GM19455 (cell line): ENCODE results near the gene CENPT.
A peak's percentile ranks its signal among the peaks of the same experiment; 100 is the strongest.

Experiments
- ATAC-seq: cut with Tn5 transposase; IDR thresholded peaks from one replicate; pipeline ENCODE4 v1.9.1; 2021; ENCODE audit not compliant: unreplicated experiment

Gene CENPT, protein sequence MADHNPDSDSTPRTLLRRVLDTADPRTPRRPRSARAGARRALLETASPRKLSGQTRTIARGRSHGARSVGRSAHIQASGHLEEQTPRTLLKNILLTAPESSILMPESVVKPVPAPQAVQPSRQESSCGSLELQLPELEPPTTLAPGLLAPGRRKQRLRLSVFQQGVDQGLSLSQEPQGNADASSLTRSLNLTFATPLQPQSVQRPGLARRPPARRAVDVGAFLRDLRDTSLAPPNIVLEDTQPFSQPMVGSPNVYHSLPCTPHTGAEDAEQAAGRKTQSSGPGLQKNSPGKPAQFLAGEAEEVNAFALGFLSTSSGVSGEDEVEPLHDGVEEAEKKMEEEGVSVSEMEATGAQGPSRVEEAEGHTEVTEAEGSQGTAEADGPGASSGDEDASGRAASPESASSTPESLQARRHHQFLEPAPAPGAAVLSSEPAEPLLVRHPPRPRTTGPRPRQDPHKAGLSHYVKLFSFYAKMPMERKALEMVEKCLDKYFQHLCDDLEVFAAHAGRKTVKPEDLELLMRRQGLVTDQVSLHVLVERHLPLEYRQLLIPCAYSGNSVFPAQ

DNA sequence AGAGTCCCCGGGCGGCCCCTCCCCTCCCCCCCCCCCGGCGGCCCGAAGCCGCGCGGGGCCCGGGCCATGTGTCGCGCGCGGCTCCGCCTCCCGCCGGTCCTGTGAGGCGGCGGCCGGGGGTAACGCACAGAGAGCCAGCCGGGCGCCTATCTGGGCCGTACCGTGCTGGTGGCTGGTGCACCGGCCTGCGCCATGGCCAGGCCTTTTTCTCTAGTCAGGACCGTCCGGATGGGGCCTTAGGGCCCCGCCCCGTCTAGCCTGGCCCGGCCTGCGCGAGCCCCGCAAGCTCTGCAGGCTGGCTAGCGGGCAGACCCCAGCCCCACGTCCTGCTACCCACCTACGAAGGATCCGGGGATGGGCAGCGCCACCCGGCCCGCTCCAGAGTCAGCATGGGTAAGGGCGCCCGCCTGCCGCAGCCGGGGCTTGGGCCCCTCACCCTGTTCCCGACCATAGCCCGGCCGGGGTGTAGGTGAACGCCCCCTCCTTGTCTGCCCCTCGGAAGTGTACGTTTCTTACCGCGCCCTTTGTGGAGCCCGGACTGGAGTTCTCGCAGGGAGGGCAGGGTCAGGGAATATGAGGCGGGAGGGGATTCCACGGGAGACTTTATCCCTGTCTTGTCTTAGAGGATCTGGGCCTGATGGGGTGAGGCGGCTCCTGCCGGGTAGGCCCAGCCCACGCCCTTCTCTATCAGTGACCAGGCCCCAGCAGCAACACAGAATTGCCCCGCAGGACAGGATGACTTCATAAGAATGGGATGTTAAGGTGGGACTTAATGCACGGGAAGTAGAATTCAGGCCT, at the start of gene CENPT:
Gene CENPT (minus strand): TSS at position 630 of the 798 bp plus-strand sequence. CDS start 13,834 bp downstream, outside the sequence.
- peak; percentile 35 for ATAC-seq

DNA sequence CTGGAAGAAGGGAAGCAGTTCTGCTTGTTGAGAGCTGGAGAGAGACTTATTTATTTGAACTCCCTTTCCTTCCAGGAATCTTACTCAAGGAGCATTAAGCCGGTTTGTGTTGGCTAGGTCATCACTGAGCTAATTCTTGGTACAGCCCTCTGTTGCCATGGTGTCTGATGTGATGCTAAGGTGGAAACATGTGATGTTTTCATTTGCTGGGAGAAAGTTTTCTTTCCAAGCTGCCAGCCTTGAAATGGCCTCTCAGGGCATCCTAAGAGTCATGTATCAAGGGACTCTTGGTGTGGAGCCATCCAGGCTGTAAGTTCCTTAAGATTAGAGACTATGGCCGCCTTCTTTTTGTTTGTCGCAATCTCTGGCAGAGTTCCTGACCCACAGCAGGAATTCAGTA, 49.7 kb upstream of the CENPT start:
- ATAC-seq: no peak

DNA sequence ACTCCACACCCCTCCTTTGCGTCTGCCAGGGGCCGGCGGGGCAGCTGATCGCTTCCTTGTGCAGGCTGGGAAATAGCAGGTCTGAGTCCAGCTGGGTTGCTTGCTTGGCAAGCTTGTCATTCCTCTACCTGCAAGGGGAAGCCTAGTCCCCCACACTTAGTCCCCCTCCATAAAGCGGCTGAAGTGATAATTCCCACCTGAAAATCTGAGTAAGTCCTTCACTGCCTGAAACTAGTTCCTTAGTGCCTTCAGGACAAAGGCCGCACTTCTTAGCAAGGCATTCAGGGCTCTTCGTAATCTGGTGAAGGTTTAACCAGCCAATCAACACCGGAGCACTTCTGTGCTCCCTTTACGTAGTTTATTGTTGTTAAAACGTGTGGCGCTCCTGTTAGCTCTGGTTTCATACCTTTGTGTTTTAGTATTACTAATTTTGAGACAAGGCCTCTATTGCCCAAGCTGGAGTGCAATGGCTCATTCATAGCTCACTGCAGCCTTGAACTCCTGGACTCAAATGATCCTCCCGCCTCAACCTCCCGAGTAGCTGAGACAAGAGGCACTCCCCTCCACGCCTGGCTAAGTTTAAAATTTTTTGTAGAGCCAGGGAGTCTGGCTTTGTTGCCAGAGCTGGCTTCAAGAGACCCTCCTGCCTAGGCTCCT, 46.4 kb upstream of the CENPT start:
- no peak for ATAC-seq

DNA sequence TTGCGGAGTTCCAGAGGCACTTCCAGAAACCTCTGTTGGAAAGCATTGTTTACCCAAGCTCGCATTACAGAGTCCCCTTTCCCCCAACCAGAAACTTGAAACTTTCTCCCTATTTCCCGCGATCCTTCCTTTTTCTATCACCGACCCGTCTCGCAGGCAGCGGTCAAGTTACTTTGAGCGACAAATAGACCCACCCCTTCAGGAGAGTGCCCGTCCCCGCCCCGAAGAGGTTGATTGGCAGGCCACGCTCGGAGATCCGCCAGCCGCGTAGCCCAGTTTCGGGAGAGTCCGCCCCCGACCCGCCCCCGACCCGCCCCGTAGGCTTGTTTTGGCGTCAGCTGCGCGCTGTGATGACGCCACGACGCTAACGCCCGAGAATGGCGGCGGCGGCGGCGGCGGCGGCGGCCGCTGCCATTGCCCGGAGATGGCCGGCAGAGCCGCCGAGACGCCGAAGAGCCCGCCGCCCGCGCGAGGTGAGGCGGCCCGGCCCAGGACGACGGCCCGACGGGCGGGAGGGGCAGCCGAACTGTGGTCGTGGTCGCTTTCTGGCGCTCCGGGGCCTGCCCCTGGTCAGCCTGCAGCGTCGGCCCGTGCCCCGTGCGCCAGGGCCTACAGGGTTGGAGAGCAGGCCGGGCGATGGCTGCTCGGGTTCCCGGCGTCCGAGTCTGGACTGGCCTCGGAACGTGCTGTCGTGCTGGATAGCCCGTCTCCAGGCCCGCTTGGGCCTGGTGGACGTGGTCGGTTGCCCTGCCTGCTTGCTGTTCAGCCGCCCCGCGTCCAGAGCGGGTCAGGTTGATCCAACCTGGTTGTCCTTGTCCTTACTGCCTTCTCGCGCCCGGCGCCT, 45.6 kb upstream of the CENPT start, which contains the start of gene PSKH1:
Gene PSKH1 (plus strand): TSS at position 356 of the 844 bp plus-strand sequence. CDS start 15,496 bp downstream, outside the sequence.
- ATAC-seq: peak; percentile 78

DNA sequence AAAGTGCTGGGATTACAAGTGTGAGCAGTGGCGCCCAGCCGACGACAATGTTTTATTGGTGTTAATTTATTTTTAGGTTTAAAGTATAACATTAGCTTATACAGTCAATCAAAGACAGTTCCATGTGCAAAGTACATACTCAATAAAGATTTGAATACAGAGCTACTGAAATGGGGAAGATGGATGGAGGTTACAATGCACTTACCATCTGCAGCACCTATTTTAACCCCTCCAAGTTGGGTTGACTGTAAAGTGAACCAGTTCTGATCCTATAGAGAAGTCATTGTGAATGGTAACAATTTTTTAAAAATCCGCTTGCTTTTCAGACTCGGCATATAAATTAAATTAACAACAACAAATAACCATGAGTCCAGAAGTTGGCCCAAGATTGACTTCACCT, 44.9 kb upstream of the CENPT start:
- ATAC-seq: no peak

DNA sequence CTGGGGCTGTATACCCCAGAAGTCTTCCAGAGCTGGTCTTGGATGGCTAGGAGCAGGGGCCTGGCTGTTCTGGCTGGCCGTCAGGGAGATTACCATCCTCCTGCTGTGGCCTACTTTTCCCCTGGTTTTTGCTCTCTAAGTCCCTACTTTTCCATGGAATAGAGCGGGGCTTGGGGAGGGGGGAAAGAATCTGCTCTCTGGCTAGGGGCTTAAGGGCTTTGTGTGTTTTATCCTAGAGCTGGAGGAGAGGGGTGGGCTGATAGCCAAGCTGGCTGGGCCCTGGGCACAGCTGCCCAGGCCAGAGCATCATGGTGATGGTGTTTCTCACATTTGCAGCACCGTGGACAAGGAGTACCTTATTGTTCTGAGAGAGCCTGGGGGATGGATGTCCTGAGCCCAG, 40.8 kb upstream of the CENPT start:
- no peak for ATAC-seq

DNA sequence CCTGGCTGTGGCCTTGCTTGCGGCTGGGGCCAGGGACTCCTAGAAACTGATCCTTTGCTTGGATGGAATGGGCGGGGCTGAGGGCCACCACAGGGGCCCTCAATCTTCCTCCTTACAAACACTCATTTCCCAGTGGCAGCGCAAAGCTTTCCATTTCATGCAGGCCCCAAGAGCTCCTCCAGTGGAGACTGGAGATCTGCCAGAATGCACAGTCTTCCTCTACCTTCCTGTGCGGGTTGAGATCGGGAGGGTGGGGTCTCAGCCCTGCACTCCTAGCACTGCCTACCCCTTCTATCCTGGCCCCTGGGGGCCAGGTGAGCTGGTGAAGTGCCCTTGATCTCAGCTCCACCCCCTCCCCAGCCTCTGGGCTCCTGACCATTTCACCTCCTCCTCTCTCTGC, 38.9 kb upstream of the CENPT start:
- no peak for ATAC-seq

DNA sequence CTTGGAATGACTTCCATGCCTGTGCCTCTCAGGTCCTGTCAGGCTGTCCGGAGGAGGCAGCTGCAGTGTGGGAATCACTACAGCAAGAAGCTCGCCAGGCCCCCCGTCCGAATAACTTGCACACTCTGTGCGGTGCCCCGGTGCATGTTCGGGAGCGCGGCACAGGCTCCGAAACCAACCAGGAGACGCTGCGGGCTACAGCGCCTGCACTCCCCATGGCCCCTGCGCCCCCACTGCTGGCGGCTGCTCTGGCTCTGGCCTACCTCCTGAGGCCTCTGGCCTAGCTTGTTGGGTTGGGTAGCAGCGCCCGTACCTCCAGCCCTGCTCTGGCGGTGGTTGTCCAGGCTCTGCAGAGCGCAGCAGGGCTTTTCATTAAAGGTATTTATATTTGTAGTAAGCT, 38.5 kb upstream of the CENPT start:
- no peak for ATAC-seq

DNA sequence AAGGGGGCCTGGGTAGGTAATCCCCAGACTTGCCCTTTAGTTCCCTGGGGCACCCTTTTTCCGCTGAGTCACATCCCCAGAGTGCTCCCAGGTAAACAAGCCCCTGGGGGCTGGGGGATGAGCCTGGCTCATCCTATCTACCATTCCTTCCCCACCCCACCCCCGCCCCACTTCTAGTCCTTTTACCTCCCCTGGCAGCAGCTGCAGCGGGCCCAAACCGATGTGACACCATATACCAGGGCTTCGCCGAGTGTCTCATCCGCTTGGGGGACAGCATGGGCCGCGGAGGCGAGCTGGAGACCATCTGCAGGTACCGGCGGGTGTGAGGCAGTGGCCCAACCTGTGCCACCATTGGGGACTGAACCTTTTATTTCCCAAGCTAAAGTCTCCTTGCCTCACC, 38.1 kb upstream of the CENPT start:
- ATAC-seq: no peak

DNA sequence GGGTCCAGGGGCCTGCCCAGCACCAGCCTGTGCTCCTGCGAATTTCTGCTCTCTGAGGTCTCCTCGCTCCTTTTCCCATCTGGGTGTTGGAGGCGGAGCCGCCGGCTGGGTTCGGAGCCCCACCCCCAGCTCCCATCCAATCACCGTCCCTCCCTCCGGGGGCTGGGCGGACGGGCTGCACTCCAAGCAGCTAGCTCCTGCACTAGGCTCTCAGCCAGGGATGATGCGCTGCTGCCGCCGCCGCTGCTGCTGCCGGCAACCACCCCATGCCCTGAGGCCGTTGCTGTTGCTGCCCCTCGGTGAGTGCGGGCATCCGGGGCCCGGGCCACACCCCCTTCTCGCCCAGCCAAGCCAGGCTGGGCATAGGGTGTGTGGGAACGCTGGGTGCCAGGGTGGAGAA, 37.2 kb upstream of the CENPT start, which contains the start of gene NRN1L:
Gene NRN1L (plus strand): TSS at position 202 of the 400 bp plus-strand sequence. CDS start 19 bp downstream, at position 221.
- no peak for ATAC-seq

DNA sequence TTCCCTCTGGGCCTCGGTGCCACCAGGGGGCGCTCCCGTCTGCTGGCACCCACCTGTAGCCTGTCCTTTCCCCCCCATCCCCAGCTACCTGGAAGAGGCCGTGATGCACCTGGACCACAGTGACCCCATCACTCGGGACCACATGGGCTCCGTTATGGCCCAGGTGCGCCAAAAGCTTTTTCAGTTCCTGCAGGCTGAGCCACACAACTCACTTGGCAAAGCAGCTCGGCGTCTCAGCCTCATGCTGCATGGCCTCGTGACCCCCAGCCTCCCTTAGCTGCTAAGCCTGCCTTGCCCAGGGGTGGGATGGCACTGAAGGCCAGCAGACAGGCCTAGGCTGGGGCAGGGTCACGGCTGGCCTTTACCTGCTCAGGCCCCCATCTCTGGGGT, 36.4 kb upstream of the CENPT start:
- no peak for ATAC-seq

DNA sequence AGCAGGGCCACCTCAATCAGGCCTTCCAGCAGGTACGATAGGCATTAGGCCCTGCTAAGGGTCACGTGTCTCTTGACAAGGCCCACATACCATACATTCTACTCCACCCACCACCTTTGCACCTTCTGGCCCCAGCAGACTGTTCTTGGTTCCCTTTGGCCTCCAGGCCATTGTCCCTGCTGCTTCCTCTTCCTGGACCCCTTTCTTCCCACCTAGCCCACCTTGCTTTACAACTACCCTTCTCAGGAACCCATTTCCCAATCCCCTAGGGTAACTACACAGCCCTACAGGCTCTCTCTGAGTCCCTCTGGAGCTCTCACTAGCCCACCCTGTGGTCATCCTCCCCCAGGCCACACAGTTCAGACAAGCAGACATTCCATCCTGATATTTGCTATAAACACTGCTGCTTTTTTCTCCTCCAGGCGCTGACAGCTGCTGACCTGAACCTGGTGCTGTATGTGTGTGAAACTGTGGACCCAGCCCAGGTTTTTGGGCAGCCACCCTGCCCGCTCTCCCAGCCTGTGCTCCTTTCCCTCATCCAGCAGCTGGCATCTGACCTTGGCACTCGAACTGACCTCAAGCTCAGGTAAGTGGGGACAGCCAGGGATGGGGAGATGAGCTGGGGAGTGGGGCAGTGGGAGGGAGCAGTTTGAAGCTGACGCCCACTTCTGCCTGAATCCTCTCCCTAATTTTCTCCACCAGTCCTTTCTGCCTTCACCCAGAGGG, 35.8 kb upstream of the CENPT start:
- ATAC-seq: no peak

DNA sequence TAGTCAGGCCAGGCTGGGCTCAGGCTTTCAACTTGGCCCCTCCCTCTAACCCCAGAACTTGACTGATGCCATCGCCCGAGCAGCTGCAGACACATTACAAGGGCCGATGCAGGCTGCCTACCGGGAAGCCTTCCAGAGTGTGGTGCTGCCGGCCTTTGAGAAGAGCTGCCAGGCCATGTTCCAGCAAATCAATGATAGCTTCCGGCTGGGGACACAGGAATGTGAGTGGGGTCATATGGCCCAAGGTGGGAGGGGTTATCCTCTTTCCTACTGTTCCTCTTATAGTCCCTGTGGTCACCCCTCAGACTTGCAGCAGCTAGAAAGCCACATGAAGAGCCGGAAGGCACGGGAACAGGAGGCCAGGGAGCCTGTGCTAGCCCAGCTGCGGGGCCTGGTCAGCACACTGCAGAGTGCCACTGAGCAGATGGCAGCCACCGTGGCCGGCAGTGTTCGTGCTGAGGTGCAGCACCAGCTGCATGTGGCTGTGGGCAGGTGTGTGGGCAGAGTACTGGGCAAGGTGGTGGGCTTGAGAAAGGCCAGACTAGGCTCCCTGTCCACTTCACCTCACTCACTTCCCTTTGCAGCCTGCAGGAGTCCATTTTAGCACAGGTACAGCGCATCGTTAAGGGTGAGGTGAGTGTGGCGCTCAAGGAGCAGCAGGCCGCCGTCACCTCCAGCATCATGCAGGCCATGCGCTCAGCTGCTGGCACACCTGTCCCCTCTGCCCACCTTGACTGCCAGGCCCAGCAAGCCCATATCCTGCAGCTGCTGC, 35.1 kb upstream of the CENPT start:
- no peak for ATAC-seq

DNA sequence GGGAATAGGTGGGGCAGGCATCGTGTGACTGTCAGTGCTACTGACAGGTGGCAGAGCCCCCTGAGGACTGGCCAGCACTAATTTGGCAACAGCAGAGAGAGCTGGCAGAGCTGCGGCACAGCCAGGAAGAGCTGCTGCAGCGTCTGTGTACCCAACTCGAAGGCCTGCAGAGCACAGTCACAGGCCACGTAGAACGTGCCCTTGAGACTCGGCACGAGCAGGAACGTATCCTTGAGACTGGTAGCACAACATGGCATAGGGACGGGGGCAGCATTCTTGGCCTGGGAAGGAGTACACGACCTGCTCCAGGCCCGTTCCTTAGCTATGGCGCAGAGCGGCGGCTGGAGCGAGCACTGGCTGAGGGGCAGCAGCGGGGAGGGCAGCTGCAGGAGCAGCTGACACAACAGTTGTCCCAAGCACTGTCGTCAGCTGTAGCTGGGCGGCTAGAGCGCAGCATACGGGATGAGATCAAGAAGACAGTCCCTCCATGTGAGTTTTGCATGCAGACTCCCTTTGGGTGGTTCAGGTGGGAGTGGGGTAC, 34.2 kb upstream of the CENPT start:
- ATAC-seq: no peak

DNA sequence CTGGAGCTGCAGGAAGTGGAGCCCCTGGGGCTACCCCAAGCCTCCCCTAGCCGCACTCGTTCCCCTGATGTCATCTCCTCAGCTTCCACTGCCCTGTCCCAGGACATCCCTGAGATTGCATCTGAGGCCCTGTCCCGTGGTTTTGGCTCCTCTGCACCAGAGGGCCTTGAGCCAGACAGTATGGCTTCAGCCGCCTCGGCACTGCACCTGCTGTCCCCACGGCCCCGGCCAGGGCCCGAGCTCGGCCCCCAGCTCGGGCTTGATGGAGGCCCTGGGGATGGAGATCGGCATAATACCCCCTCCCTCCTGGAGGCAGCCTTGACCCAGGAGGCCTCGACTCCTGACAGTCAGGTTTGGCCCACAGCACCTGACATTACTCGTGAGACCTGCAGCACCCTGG, 33.1 kb upstream of the CENPT start:
- ATAC-seq: no peak

DNA sequence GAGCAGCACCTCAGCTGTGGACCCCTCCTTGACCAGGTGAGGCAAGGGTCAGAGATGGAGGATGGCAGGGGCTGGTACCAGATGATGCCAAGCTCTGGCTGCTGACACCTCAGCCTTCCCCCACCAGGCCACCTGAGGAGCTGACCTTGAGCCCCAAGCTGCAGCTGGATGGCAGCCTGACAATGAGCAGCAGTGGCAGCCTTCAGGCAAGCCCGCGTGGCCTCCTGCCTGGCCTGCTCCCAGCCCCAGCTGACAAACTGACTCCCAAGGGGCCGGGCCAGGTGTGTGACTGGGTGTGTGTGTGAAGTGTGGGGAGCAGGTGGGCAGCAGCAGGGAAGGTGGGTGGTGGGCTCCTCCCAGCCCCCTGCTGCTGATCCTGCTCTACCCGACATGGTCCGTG, 32.4 kb upstream of the CENPT start:
- ATAC-seq: no peak

DNA sequence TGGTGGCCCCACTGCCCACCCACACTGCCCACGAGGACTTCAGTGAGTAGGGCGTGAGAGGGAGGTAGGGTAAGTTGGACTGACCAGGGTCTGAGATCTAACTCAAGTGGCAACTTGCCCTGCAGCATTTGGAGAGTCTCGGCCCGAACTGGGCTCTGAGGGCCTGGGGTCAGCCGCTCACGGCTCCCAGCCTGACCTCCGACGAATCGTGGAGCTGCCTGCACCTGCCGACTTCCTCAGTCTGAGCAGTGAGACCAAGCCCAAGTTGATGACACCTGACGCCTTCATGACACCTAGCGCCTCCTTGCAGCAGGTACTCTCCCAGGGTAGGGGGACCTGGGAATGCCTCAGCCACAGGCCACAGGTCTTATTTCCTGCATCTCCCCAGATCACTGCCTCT, 32.0 kb upstream of the CENPT start:
- ATAC-seq: no peak

DNA sequence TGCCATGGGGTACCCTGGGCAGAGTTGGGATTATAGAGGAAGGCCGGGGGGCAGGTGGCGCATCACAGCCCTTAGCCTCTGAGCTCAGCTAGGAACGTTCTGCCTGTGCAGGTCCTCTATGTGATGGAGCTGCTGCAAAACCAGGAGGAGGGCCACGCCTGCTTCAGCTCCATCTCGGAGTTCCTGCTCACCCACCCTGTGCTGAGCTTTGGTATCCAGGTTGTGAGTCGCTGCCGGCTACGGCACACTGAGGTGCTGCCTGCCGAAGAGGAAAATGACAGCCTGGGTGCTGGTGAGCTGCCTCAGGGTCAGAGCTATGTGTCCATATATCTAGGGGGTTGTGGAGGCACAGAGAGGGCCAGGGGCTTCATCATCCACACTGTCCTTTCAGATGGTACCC, 31.4 kb upstream of the CENPT start:
- no peak for ATAC-seq

DNA sequence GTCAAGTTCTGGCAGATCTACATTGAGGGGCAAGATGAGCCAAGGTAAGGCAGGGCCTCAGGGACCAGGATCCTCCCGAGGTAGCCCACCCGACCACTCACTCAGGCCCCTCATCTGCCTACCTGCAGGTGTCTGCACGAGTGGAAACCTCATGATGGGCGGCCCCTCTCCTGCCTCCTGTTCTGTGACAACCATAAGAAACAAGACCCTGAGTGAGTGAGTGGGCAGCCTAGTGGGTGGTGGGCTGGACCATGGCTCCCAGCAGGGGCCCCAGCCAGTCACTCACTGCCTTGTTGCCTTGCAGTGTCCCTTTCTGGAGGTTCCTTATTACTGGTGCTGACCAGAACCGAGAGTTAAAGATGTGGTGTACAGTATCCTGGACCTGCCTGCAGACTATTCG, 30.7 kb upstream of the CENPT start:
- no peak for ATAC-seq
